RPMI7951 (cell line): ENCODE data around the gene OPRL1. TPM values are rescaled to one million over a fixed set of nuclear protein-coding genes. Genes with fewer than 3 reads are reported as not detected.

Experiments used
- DNase-seq: peaks from one replicate; pipeline ENCODE4 v3.0.0-alpha.2; 2012; ENCODE audit warnings: low read depth
- total RNA-seq: library from RNA; depleted of rRNA; stranded (reverse); fragments of >200 nt; shearing (Covaris generic); gene quantifications from 2 replicates; pipeline ENCODE4 v1.2.3, GENCODE V29; 2014

Gene OPRL1
- total RNA-seq, 1 experiment from 2014 or later = 0.84 TPM

- no peak for DNase-seq
Measured at GRCh38 chr20:64042054-64042781, 37.7 kb upstream of the OPRL1 start.

GRCh38 chr20:64043768-64044167 lies 36.1 kb upstream of the OPRL1 start:
- DNase-seq = no peak

- peak; percentile 85 for DNase-seq
Measured at GRCh38 chr20:64044484-64045247, 35.2 kb upstream of the OPRL1 start.

- DNase-seq = no peak
Measured at GRCh38 chr20:64045346-64046011, 34.4 kb upstream of the OPRL1 start.

GRCh38 chr20:64047046-64047389 lies 32.9 kb upstream of the OPRL1 start:
- DNase-seq = no peak

- no peak for DNase-seq
Measured at GRCh38 chr20:64047968-64048401, 31.9 kb upstream of the OPRL1 start.

GRCh38 chr20:64048402-64049044 lies 31.4 kb upstream of the OPRL1 start:
- no peak for DNase-seq

GRCh38 chr20:64049060-64049877 lies 30.6 kb upstream of the OPRL1 start, which contains the start of gene SOX18:
SOX18 (minus strand) TSS chr20:64049639; CDS start chr20:64049516, 123 bp downstream.
- DNase-seq = peak; percentile 50

- no peak for DNase-seq
Measured at GRCh38 chr20:64049878-64050260, 30.0 kb upstream of the OPRL1 start.

GRCh38 chr20:64050261-64051032 lies 29.4 kb upstream of the OPRL1 start:
- no peak for DNase-seq

- no peak for DNase-seq
Measured at GRCh38 chr20:64051033-64051452, 28.8 kb upstream of the OPRL1 start.

- DNase-seq = no peak
Measured at GRCh38 chr20:64051561-64052325, 28.1 kb upstream of the OPRL1 start.

- DNase-seq = no peak
Measured at GRCh38 chr20:64052326-64052722, 27.6 kb upstream of the OPRL1 start.

GRCh38 chr20:64052987-64053840 lies 26.7 kb upstream of the OPRL1 start:
- DNase-seq = no peak

- DNase-seq = peak; percentile 31
Measured at GRCh38 chr20:64053841-64054661, 25.8 kb upstream of the OPRL1 start.

GRCh38 chr20:64055396-64055892 lies 24.4 kb upstream of the OPRL1 start:
- no peak for DNase-seq

GRCh38 chr20:64055893-64056638 lies 23.8 kb upstream of the OPRL1 start:
- peak; percentile 43 for DNase-seq
